ENCODE measurements around the gene CRYGS. TPM values are rescaled to one million over a fixed set of nuclear protein-coding genes. Genes with fewer than 3 reads are reported as not detected.

CRYGS gene
- total and polyA plus RNA-seq, 4 donors, result 1.2 to 5.8 (median 2.8) TPM

DNA sequence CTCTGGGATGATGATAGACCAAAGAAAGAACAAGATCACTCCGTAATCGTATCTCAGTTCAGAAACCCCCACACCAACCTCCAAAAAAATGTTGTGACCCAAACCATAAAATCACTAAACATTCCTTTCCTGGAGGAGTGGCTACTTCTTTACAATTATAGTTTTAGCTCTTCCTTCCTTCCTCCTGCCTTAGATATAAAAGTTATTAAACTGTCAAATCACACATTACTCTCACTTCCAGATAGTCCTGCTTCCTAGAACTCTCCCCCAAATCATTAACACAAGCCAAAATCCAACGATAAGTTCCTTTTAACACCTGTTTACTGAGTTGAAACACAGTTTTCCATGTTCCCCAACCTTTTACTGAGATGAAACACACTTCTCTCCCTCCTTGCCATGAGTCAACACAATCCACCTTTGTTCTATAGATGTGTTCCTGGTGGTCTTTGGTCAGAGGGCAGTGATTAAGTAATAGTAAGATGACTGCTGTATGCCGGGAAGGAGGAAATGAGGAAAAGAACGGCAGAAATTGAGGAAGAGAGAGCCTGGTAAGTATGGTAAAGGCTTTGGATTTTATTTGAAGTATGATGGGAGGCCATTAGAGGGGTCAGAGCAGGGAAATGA, 8.3 kb upstream of the CRYGS start:
- Histone ChIP-seq H3K27ac (ENCODE audit: low read depth in 1 of 2, low read length in 1 of 2) (no peak overlapping the region), H3K4me3 (no peak overlapping the region), H3K4me1 (ENCODE audit: control insufficient read depth in 5 of 5, insufficient read depth in 5 of 5, low read length in 5 of 5) (no peaks in the 10 kb centered on the region), H3K9me3 (ENCODE audit: control insufficient read depth in 4 of 4, insufficient read depth in 3 of 4, low read length in 3 of 4) (no peaks in the 10 kb centered on the region), H3K27me3 (ENCODE audit: control insufficient read depth in 3 of 3, insufficient read depth in 3 of 3, low read length in 2 of 3) (no peaks in the 10 kb centered on the region), H3K9ac (ENCODE audit: insufficient read depth in 1 of 2, low read length in 2 of 2) (no peak overlapping the region), H3K36me3 (ENCODE audit: control insufficient read depth in 4 of 4, insufficient read depth in 4 of 4, low read length in 4 of 4) (peaks cover 15 to 46% (median 29%) of the 10 kb centered on the region in 4 donors)
- TF ChIP-seq, protein P1, sequence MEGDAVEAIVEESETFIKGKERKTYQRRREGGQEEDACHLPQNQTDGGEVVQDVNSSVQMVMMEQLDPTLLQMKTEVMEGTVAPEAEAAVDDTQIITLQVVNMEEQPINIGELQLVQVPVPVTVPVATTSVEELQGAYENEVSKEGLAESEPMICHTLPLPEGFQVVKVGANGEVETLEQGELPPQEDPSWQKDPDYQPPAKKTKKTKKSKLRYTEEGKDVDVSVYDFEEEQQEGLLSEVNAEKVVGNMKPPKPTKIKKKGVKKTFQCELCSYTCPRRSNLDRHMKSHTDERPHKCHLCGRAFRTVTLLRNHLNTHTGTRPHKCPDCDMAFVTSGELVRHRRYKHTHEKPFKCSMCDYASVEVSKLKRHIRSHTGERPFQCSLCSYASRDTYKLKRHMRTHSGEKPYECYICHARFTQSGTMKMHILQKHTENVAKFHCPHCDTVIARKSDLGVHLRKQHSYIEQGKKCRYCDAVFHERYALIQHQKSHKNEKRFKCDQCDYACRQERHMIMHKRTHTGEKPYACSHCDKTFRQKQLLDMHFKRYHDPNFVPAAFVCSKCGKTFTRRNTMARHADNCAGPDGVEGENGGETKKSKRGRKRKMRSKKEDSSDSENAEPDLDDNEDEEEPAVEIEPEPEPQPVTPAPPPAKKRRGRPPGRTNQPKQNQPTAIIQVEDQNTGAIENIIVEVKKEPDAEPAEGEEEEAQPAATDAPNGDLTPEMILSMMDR (IDR thresholded peaks at IDR 0.05; ENCODE audit: control extremely low read depth, extremely low read depth), result no peak
- DNase-seq, result no peak
- no peak for ATAC-seq (ENCODE audit: insufficient read depth, low FRiP score)
- 56 to 63% methylated on average over 5 of the region's 5 CpGs for WGBS, 2 donors

DNA sequence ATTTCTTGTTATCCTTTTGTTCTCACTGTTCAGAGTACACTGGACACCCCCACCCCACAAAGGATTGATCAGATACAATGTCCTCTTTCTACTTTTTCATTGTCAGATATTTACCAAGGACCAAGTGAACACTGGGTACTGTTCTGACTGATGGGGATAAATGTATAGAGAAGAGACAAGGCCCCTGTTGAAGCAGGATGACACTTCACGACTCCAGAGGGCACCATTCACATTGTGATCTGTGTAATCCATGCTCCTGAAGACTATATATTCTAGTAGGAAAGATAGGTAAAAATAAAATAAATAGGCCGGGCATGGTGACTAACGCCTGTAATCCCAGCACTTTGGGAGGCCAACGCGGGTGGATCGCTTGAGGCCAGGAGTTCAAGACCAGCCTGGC, 7.2 kb upstream of the CRYGS start:
- peaks cover 13 to 40% (median 26%) of the 10 kb centered on the region in 4 donors for H3K36me3 ChIP-seq (ENCODE audit: control insufficient read depth in 4 of 4, insufficient read depth in 4 of 4, low read length in 4 of 4)
- TF ChIP-seq, protein P1 (IDR thresholded peaks at IDR 0.05; ENCODE audit: control extremely low read depth, extremely low read depth), result no peak
- no peaks in the 10 kb centered on the region for H3K9me3 ChIP-seq (ENCODE audit: control insufficient read depth in 4 of 4, insufficient read depth in 3 of 4, low read length in 3 of 4)
- no peak for DNase-seq
- H3K4me1 ChIP-seq (ENCODE audit: control insufficient read depth in 5 of 5, insufficient read depth in 5 of 5, low read length in 5 of 5), result no peaks in the 10 kb centered on the region
- WGBS, 2 donors, result 95% methylated on average over 6 of the region's 6 CpGs
- no peaks in the 10 kb centered on the region for H3K27me3 ChIP-seq (ENCODE audit: control insufficient read depth in 3 of 3, insufficient read depth in 3 of 3, low read length in 2 of 3)
- no peak overlapping the region for H3K27ac ChIP-seq (ENCODE audit: low read depth in 1 of 2, low read length in 1 of 2)
- no peak for ATAC-seq (ENCODE audit: insufficient read depth, low FRiP score)
- no peak overlapping the region for H3K4me3 ChIP-seq
- H3K9ac ChIP-seq (ENCODE audit: insufficient read depth in 1 of 2, low read length in 2 of 2), result no peak overlapping the region

DNA sequence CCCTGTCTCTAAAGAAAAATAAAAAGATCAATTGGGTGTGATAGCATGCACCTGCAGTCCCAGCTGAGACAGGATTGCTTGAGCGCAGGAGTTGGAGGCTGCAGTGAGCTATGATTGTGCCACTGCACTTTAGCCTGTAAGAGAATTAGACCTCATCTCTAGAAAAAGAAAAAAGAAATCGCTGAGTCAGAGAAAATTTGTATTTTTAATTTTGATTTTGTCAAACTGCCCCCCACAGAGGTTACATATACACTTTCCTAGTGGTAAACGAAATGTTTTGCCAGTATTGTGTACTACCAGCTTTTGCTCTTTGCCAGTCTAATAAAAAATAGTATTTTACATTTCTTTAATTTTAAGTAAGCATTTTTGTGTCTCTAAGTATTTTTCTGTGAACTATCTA, 5.3 kb upstream of the CRYGS start:
- no peak for DNase-seq
- no peak overlapping the region for H3K27ac ChIP-seq (ENCODE audit: low read depth in 1 of 2, low read length in 1 of 2)
- no peak overlapping the region for H3K9ac ChIP-seq (ENCODE audit: insufficient read depth in 1 of 2, low read length in 2 of 2)
- TF ChIP-seq, protein P1 (IDR thresholded peaks at IDR 0.05; ENCODE audit: control extremely low read depth, extremely low read depth), result no peak
- H3K9me3 ChIP-seq (ENCODE audit: control insufficient read depth in 4 of 4, insufficient read depth in 3 of 4, low read length in 3 of 4), result no peaks in the 10 kb centered on the region
- H3K36me3 ChIP-seq (ENCODE audit: control insufficient read depth in 4 of 4, insufficient read depth in 4 of 4, low read length in 4 of 4), result peaks cover 8 to 32% (median 19%) of the 10 kb centered on the region in 4 donors
- no peak overlapping the region for H3K4me3 ChIP-seq
- no peaks in the 10 kb centered on the region for H3K27me3 ChIP-seq (ENCODE audit: control insufficient read depth in 3 of 3, insufficient read depth in 3 of 3, low read length in 2 of 3)
- H3K4me1 ChIP-seq (ENCODE audit: control insufficient read depth in 5 of 5, insufficient read depth in 5 of 5, low read length in 5 of 5), result no peaks in the 10 kb centered on the region
- ATAC-seq (ENCODE audit: insufficient read depth, low FRiP score), result no peak
- 97 to 99% methylated on average over 3 of the region's 3 CpGs for WGBS, 2 donors

DNA sequence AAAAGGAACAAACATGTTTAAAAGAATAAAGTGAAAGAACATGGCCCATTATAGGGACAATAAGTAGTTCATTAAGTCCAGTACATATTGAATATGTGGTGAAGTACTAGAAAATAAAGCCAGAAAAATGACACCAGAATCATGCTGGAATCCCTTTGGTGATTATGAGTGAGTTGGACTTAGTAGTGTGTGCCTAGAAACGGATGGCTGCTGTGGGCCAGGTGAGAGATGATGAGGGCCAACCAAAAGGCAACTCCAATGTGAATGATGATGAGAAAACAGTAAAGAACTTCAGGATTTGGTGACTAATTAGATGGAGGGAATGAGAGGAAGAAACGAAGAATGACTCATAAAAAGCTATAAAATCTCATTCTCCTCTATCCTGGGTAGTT, 3.3 kb downstream of the CRYGS start:
- H3K27ac ChIP-seq (ENCODE audit: low read depth in 1 of 2, low read length in 1 of 2), result no peak overlapping the region
- H3K36me3 ChIP-seq (ENCODE audit: control insufficient read depth in 4 of 4, insufficient read depth in 4 of 4, low read length in 4 of 4), result peaks cover 0 to 8% (median 4%) of the 10 kb centered on the region in 4 donors
- no peaks in the 10 kb centered on the region for H3K9me3 ChIP-seq (ENCODE audit: control insufficient read depth in 4 of 4, insufficient read depth in 3 of 4, low read length in 3 of 4)
- H3K9ac ChIP-seq (ENCODE audit: insufficient read depth in 1 of 2, low read length in 2 of 2), result no peak overlapping the region
- DNase-seq (no peak), ATAC-seq (ENCODE audit: insufficient read depth, low FRiP score) (no peak)
- WGBS, 2 donors, result 47 to 49% methylated on average over 2 of the region's 2 CpGs
- H3K27me3 ChIP-seq (ENCODE audit: control insufficient read depth in 3 of 3, insufficient read depth in 3 of 3, low read length in 2 of 3), result no peaks in the 10 kb centered on the region
- TF ChIP-seq, protein P1 (IDR thresholded peaks at IDR 0.05; ENCODE audit: control extremely low read depth, extremely low read depth), result no peak
- no peak overlapping the region for H3K4me3 ChIP-seq
- peaks cover 0 to 5% (median 0%) of the 10 kb centered on the region in 5 donors for H3K4me1 ChIP-seq (ENCODE audit: control insufficient read depth in 5 of 5, insufficient read depth in 5 of 5, low read length in 5 of 5)

All from lung (tissue), 12 donors.